K562 (cell line): ENCODE results near the gene PCDHGA7. TPM values are rescaled to one million over a fixed set of nuclear protein-coding genes. Genes with fewer than 3 reads are reported as not detected.

Experiments
- ATAC-seq: fragments of 200-7000 bp; cut with Tn5 transposase; 3 replicates; pipeline ENCODE4 v1.9.1; 2020; ENCODE audit warnings: moderate library complexity
- BruUV-seq: library from RNA; stranded (reverse); fragments of 400-500 nt; replicated peaks from 2 replicates; lab custom pipeline; 2021; lab: Mats Ljungman, UMichigan
- CTCF ChIA-PET: fragments of 300-600 bp; formaldehyde crosslinking; extraction: SDS; loops from one replicate; lab custom pipeline; 2021; ENCODE audit warnings: low intra/inter-chr PET ratio; lab: Yijun Ruan, JAX
- POLR2A ChIA-PET: fragments of 300-600, 350-650 bp; sonication (Branson Sonifier 250); formaldehyde crosslinking; extraction: SDS; loops from one replicate; lab custom pipeline; 2021; ENCODE audit warnings: antibody characterized with exemption, inconsistent platforms; lab: Yijun Ruan, JAX
- DNase-seq, 4 experiments: peaks; one replicate each; pipeline versions ENCODE4 v3.0.0 to v3.0.0-alpha.2; 2011 to 2018; ENCODE audit warnings: low spot score in 3 of 4, mixed read lengths in 3 of 4; ENCODE audit errors: extremely low read depth in 1 of 4
- FAIRE-seq: peaks from 2 replicates; lab custom pipeline; 2011; peaks lifted over from hg19 to GRCh38; lab: Jason Lieb, UNC
- H2AFZ ChIP-seq: 2 replicates; pipeline ENCODE4 v1.6.0; 2011; ENCODE audit warnings: low read depth, low read length, control low read depth, inconsistent platforms
- H3K27ac ChIP-seq: fragments of 200-600 bp; 3 replicates; pipeline ENCODE4 v1.8.0; 2011; ENCODE audit warnings: low read depth, mild to moderate bottlenecking, control low read depth, inconsistent platforms, low read length, moderate library complexity, mixed read lengths; ENCODE audit errors: extremely low read depth
- H3K27me3 ChIP-seq, 2 experiments: fragments of 300-600 bp in 1 of 2; 2 replicates in 1 of 2; 3 replicates in 1 of 2; pipeline versions ENCODE4 v1.6.0 to v1.8.0; 2011; ENCODE audit warnings: inconsistent platforms in 2 of 2, low read length in 2 of 2, mild to moderate bottlenecking in 1 of 2, mixed read lengths in 1 of 2, moderate library complexity in 1 of 2; ENCODE audit not compliant: control insufficient read depth in 2 of 2, insufficient read depth in 2 of 2
- H3K36me3 ChIP-seq: fragments of 300-600 bp; 3 replicates; pipeline ENCODE4 v1.8.0; 2011; ENCODE audit warnings: mild to moderate bottlenecking, low read length, inconsistent platforms; ENCODE audit not compliant: control insufficient read depth, insufficient read depth
- H3K4me1 ChIP-seq, 2 experiments: fragments of 200-600 bp in 1 of 2; replicated peaks in 1 of 2; 2 replicates in 1 of 2; 3 replicates in 1 of 2; pipeline versions ENCODE4 v1.5.1 to v1.8.0; 2011; ENCODE audit warnings: inconsistent platforms in 2 of 2, low read length in 2 of 2, mild to moderate bottlenecking in 1 of 2, mixed read lengths in 1 of 2, moderate library complexity in 1 of 2; ENCODE audit not compliant: control insufficient read depth in 2 of 2, insufficient read depth in 2 of 2
- H3K4me2 ChIP-seq: 2 replicates; pipeline ENCODE4 v1.6.1; 2011; ENCODE audit warnings: low read length, control low read depth, inconsistent platforms, mixed read lengths; ENCODE audit not compliant: insufficient read depth
- H3K4me3 ChIP-seq: fragments of 200-600 bp; sonication (generic), shearing (Covaris generic); 2 replicates; pipeline ENCODE4 v1.5.1; 2016; ENCODE audit warnings: control low read depth, inconsistent platforms
- H3K79me2 ChIP-seq: fragments of 200-600 bp; 3 replicates; pipeline ENCODE4 v1.8.0; 2011; ENCODE audit warnings: low read length, inconsistent platforms; ENCODE audit not compliant: control insufficient read depth, insufficient read depth
- H3K9ac ChIP-seq, 2 experiments: 2 replicates each; pipeline versions ENCODE4 v1.6.0 to v1.6.1; 2011; ENCODE audit warnings: low read depth in 2 of 2, low read length in 2 of 2, control low read depth in 1 of 2, inconsistent platforms in 1 of 2, mild to moderate bottlenecking in 1 of 2, mixed read lengths in 1 of 2; ENCODE audit not compliant: insufficient read depth in 1 of 2
- H3K9me1 ChIP-seq: one replicate; pipeline ENCODE4 v1.6.0; 2011; ENCODE audit warnings: inconsistent platforms, mild to moderate bottlenecking, low read length, moderate library complexity; ENCODE audit not compliant: control insufficient read depth, insufficient read depth
- H3K9me3 ChIP-seq: replicated peaks from 2 replicates; pipeline ENCODE4 v1.5.1; 2011; ENCODE audit warnings: low read depth, low read length, inconsistent platforms; ENCODE audit not compliant: control insufficient read depth, insufficient read depth
- H4K20me1 ChIP-seq: replicated peaks from 2 replicates; pipeline ENCODE4 v1.6.1; 2011; ENCODE audit warnings: low read length, inconsistent platforms, mixed read lengths; ENCODE audit not compliant: control insufficient read depth, insufficient read depth
- SIRT6 ChIP-seq: IDR thresholded peaks from one replicate; pipeline ENCODE4 v1.6.1; 2012; ENCODE audit warnings: low read depth, mild to moderate bottlenecking, control low read depth, inconsistent platforms, low read length, moderate library complexity
- WGBS: fragments of 100-300 bp; shearing (Covaris generic); methylation state at CpG from one replicate; pipeline ENCODE4 v1.1.6; 2016; ENCODE audit warnings: low coverage, mixed read lengths; ENCODE audit not compliant: insufficient coverage; ENCODE audit errors: missing lambda C conversion rate; 5-methylcytosine and 5-hydroxymethylcytosine counted together
- in situ Hi-C: fragments of 300-500 bp; cut with MboI; formaldehyde crosslinking; loops from 4 replicates; pipeline ENCODE4 v1.15.0; 2018; ENCODE audit warnings: inconsistent platforms, mixed read lengths
- intact Hi-C: fragments of 100-400 bp; cut with micrococcal nuclease; formaldehyde crosslinking; loops from 2 replicates; pipeline ENCODE4 v1.14.2; 2022
- polyA plus RNA-seq, 8 experiments: library from polyadenylated mRNA; depleted of rRNA in 4 of 8; stranded (reverse) in 5 of 8; unstranded in 3 of 8; fragments of >200 nt; fragmentation: Nextera tagmentation in 2 of 8; fragmentation: Illumina TruSeq in 1 of 8; extraction: Ambion mirVana in 2 of 8; extraction: Trizol in 1 of 8; gene quantifications; 2 replicates each; pipeline versions ENCODE4 v1.2.1 to v1.2.3, GENCODE V29; 2011 to 2014; ENCODE audit warnings: inconsistent platforms in 1 of 8, missing spikeins in 1 of 8
- total RNA-seq, 7 experiments: library from RNA; depleted of rRNA in 6 of 7; stranded (reverse); fragments of >200 nt in 6 of 7; fragmentation: Illumina TruSeq in 2 of 7; extraction: Trizol in 2 of 7; gene quantifications; 2 replicates each; pipeline versions ENCODE4 v1.2.1 to v1.2.3, GENCODE V29; 2011 to 2021; ENCODE audit warnings: low replicate concordance in 1 of 7
- TF ChIP-seq, protein P1 (sequence below), 2 experiments: fragments of 450-650 bp; formaldehyde crosslinking in 1 of 2; IDR thresholded peaks; 2 replicates each; pipeline versions ENCODE4 v1.4.0 to v1.6.1; 2014 to 2020; ENCODE audit warnings: mild to moderate bottlenecking in 2 of 2, borderline replicate concordance in 1 of 2, low read depth in 1 of 2
- TF ChIP-seq, protein P2 (sequence below): fragments of 250-450 bp; sonication (Bioruptor Pico); IDR thresholded peaks from 2 replicates; pipeline ENCODE4 v1.5.0; 2022; ENCODE audit warnings: mild to moderate bottlenecking
- TF ChIP-seq, protein P3 (sequence below): sonication (generic); formaldehyde crosslinking; IDR thresholded peaks from 2 replicates; pipeline ENCODE4 v1.8.0; 2022; ENCODE audit warnings: mild to moderate bottlenecking, missing genetic modification reagents

Gene PCDHGA7
- total and polyA plus RNA-seq, 9 of the 15 experiments (the other 6 are each of a cell fraction or from before 2014, with no cell fraction given): 0.03 to 0.11 (median 0.06) TPM; not detected in 5

DNA sequence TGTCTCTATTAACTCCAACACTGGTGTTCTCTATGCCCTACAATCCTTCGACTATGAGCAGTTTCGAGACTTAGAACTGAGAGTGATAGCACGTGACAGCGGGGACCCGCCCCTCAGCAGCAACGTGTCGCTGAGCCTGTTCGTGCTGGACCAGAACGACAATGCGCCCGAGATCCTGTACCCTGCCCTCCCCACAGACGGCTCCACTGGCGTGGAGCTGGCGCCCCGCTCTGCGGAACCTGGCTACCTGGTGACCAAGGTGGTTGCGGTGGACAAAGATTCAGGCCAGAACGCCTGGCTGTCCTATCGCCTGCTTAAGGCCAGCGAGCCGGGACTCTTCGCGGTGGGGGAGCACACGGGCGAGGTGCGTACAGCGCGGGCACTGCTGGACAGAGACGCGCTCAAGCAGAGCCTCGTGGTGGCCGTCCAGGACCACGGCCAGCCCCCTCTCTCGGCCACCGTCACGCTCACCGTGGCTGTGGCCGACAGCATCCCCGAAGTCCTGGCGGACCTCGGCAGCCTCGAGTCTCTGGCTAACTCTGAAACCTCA is 40.3 kb downstream of the PCDHGA7 start:
- Histone ChIP-seq H3K36me3 (no peaks in the 10 kb centered on the region), H3K27me3 (peaks cover 6 to 47% of the 10 kb centered on the region in 2 experiments; a peak in 3 of 5 replicates), H3K9me1 (no peaks in the 10 kb centered on the region), H3K27ac (no peak overlapping the region), H3K9me3 (0 out of 2 replicates have a peak, but pooled peaks cover 1% of the 10 kb centered on the region), H2AFZ (no peak overlapping the region), H3K4me1 (peaks cover 0 to 22% of the 10 kb centered on the region in 2 experiments; a peak in 2 of 5 replicates), H3K9ac (no peak overlapping the region), H3K79me2 (no peaks in the 10 kb centered on the region), H3K4me2 (no peak overlapping the region), H4K20me1 (no peaks in the 10 kb centered on the region), H3K4me3 (no peak overlapping the region)
- in situ Hi-C loops: loop anchor here (5.0 kb wide), 2 partner anchors 99 to 139 kb away; no protein-coding TSS in a partner anchor
- ChIA-PET POLR2A (no interaction called here), CTCF (no interaction called here)
- DNase-seq (no peak), ATAC-seq (no peak), FAIRE-seq (no peak)
- TF ChIP-seq SIRT6: no peak
- TF ChIP-seq, protein P1, sequence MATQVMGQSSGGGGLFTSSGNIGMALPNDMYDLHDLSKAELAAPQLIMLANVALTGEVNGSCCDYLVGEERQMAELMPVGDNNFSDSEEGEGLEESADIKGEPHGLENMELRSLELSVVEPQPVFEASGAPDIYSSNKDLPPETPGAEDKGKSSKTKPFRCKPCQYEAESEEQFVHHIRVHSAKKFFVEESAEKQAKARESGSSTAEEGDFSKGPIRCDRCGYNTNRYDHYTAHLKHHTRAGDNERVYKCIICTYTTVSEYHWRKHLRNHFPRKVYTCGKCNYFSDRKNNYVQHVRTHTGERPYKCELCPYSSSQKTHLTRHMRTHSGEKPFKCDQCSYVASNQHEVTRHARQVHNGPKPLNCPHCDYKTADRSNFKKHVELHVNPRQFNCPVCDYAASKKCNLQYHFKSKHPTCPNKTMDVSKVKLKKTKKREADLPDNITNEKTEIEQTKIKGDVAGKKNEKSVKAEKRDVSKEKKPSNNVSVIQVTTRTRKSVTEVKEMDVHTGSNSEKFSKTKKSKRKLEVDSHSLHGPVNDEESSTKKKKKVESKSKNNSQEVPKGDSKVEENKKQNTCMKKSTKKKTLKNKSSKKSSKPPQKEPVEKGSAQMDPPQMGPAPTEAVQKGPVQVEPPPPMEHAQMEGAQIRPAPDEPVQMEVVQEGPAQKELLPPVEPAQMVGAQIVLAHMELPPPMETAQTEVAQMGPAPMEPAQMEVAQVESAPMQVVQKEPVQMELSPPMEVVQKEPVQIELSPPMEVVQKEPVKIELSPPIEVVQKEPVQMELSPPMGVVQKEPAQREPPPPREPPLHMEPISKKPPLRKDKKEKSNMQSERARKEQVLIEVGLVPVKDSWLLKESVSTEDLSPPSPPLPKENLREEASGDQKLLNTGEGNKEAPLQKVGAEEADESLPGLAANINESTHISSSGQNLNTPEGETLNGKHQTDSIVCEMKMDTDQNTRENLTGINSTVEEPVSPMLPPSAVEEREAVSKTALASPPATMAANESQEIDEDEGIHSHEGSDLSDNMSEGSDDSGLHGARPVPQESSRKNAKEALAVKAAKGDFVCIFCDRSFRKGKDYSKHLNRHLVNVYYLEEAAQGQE (IDR thresholded peaks at IDR 0.05; ENCODE audit: borderline replicate concordance): peak; percentile 33; the same call in 1 of the 2 replicates
- TF ChIP-seq, protein P1 (CRISPR knock-in tag; IDR thresholded peaks at IDR 0.05; ENCODE audit: low read depth): no peak
- TF ChIP-seq, protein P2, sequence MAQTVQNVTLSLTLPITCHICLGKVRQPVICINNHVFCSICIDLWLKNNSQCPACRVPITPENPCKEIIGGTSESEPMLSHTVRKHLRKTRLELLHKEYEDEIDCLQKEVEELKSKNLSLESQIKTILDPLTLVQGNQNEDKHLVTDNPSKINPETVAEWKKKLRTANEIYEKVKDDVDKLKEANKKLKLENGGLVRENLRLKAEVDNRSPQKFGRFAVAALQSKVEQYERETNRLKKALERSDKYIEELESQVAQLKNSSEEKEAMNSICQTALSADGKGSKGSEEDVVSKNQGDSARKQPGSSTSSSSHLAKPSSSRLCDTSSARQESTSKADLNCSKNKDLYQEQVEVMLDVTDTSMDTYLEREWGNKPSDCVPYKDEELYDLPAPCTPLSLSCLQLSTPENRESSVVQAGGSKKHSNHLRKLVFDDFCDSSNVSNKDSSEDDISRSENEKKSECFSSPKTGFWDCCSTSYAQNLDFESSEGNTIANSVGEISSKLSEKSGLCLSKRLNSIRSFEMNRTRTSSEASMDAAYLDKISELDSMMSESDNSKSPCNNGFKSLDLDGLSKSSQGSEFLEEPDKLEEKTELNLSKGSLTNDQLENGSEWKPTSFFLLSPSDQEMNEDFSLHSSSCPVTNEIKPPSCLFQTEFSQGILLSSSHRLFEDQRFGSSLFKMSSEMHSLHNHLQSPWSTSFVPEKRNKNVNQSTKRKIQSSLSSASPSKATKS (CRISPR knock-in tag): no peak
- TF ChIP-seq, protein P3, sequence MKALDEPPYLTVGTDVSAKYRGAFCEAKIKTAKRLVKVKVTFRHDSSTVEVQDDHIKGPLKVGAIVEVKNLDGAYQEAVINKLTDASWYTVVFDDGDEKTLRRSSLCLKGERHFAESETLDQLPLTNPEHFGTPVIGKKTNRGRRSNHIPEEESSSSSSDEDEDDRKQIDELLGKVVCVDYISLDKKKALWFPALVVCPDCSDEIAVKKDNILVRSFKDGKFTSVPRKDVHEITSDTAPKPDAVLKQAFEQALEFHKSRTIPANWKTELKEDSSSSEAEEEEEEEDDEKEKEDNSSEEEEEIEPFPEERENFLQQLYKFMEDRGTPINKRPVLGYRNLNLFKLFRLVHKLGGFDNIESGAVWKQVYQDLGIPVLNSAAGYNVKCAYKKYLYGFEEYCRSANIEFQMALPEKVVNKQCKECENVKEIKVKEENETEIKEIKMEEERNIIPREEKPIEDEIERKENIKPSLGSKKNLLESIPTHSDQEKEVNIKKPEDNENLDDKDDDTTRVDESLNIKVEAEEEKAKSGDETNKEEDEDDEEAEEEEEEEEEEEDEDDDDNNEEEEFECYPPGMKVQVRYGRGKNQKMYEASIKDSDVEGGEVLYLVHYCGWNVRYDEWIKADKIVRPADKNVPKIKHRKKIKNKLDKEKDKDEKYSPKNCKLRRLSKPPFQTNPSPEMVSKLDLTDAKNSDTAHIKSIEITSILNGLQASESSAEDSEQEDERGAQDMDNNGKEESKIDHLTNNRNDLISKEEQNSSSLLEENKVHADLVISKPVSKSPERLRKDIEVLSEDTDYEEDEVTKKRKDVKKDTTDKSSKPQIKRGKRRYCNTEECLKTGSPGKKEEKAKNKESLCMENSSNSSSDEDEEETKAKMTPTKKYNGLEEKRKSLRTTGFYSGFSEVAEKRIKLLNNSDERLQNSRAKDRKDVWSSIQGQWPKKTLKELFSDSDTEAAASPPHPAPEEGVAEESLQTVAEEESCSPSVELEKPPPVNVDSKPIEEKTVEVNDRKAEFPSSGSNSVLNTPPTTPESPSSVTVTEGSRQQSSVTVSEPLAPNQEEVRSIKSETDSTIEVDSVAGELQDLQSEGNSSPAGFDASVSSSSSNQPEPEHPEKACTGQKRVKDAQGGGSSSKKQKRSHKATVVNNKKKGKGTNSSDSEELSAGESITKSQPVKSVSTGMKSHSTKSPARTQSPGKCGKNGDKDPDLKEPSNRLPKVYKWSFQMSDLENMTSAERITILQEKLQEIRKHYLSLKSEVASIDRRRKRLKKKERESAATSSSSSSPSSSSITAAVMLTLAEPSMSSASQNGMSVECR: 0 out of 2 replicates have a peak, but pooled peaks have one; percentile 27
- 24% methylated on average over 34 of the region's 42 CpGs for WGBS
- no TSS peak for BruUV-seq
- intact Hi-C loops: loop anchor here (5.0 kb wide), 1 partner anchor 89 kb away; no protein-coding TSS in a partner anchor
